ENCODE results near the gene RSU1.

Gene RSU1

GRCh38 chr10:16656895-16657294 is 160.3 kb downstream of the RSU1 start:
- Histone ChIP-seq H3K9me3 (ENCODE audit: low read length) (no peaks in the 10 kb centered on the region), H2AFZ (ENCODE audit: low read depth, low read length) (no peak overlapping the region), H3K4me3 (ENCODE audit: low read length) (no peak overlapping the region), H3K36me3 (ENCODE audit: insufficient read depth, low read length) (no peaks in the 10 kb centered on the region), H3K4me1 (ENCODE audit: insufficient read depth, low read length) (no peaks in the 10 kb centered on the region), H3K27me3 (ENCODE audit: insufficient read depth, low read length) (no peaks in the 10 kb centered on the region)

- no peaks in the 10 kb centered on the region for H3K9me3 ChIP-seq (ENCODE audit: low read length)
- no peaks in the 10 kb centered on the region for H3K36me3 ChIP-seq (ENCODE audit: insufficient read depth, low read length)
- no peak overlapping the region for H3K4me3 ChIP-seq (ENCODE audit: low read length)
- no peak overlapping the region for H2AFZ ChIP-seq (ENCODE audit: low read depth, low read length)
- H3K4me1 ChIP-seq (ENCODE audit: insufficient read depth, low read length), result no peaks in the 10 kb centered on the region
- H3K27me3 ChIP-seq (ENCODE audit: insufficient read depth, low read length), result no peaks in the 10 kb centered on the region
These were observed 164.0 kb downstream of the RSU1 start for GRCh38 chr10:16653224-16653623.

DNA sequence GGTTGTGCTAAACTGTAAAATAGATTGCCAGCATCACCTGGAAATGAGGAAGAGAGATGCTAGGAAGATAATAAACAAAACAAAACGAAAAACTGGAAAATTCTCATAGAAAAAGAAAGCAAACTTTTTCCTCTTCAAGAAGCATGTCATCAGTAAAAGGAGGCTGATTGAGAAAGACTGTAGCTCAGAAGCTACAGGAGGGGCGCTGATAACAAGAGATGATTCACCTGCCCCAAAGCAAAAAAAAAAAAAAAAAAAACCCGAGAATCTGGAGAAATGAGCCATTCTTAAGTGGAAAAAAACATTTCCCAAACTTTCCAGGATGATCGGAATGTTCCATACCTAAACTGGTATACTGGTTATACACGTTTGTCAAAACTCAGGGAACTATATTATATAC is 165.1 kb downstream of the RSU1 start:
- Histone ChIP-seq H2AFZ (ENCODE audit: low read depth, low read length) (no peak overlapping the region), H3K27me3 (ENCODE audit: insufficient read depth, low read length) (no peaks in the 10 kb centered on the region), H3K36me3 (ENCODE audit: insufficient read depth, low read length) (no peaks in the 10 kb centered on the region), H3K4me3 (ENCODE audit: low read length) (no peak overlapping the region), H3K4me1 (ENCODE audit: insufficient read depth, low read length) (no peaks in the 10 kb centered on the region), H3K9me3 (ENCODE audit: low read length) (no peaks in the 10 kb centered on the region)

DNA sequence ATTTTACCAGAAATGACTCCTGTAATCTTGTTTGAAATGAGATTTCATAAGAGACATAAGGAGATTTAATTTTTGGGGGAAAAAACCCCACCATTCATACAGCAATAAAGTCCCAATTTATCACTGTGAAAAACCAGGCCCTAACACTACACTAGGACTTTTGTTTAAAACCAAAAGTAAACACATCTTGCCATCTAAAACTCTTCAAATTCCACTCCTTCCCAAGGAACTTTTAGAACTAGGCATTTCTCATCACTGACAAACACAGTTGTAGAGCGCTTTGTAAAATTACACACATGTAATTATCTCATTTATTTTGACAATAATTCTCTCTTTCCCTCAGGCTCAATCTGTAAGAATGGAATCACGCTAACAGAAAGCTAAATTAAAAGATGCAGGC is 167.5 kb downstream of the RSU1 start:
- no peaks in the 10 kb centered on the region for H3K9me3 ChIP-seq (ENCODE audit: low read length)
- no peak overlapping the region for H3K4me3 ChIP-seq (ENCODE audit: low read length)
- no peaks in the 10 kb centered on the region for H3K27me3 ChIP-seq (ENCODE audit: insufficient read depth, low read length)
- H3K36me3 ChIP-seq (ENCODE audit: insufficient read depth, low read length), result no peaks in the 10 kb centered on the region
- no peak overlapping the region for H2AFZ ChIP-seq (ENCODE audit: low read depth, low read length)
- no peaks in the 10 kb centered on the region for H3K4me1 ChIP-seq (ENCODE audit: insufficient read depth, low read length)

GRCh38 chr10:16648366-16648765 is 168.9 kb downstream of the RSU1 start:
- no peak overlapping the region for H3K4me3 ChIP-seq (ENCODE audit: low read length)
- H3K4me1 ChIP-seq (ENCODE audit: insufficient read depth, low read length), result no peaks in the 10 kb centered on the region
- H3K36me3 ChIP-seq (ENCODE audit: insufficient read depth, low read length), result no peaks in the 10 kb centered on the region
- no peaks in the 10 kb centered on the region for H3K9me3 ChIP-seq (ENCODE audit: low read length)
- H2AFZ ChIP-seq (ENCODE audit: low read depth, low read length), result no peak overlapping the region
- H3K27me3 ChIP-seq (ENCODE audit: insufficient read depth, low read length), result no peaks in the 10 kb centered on the region

DNA sequence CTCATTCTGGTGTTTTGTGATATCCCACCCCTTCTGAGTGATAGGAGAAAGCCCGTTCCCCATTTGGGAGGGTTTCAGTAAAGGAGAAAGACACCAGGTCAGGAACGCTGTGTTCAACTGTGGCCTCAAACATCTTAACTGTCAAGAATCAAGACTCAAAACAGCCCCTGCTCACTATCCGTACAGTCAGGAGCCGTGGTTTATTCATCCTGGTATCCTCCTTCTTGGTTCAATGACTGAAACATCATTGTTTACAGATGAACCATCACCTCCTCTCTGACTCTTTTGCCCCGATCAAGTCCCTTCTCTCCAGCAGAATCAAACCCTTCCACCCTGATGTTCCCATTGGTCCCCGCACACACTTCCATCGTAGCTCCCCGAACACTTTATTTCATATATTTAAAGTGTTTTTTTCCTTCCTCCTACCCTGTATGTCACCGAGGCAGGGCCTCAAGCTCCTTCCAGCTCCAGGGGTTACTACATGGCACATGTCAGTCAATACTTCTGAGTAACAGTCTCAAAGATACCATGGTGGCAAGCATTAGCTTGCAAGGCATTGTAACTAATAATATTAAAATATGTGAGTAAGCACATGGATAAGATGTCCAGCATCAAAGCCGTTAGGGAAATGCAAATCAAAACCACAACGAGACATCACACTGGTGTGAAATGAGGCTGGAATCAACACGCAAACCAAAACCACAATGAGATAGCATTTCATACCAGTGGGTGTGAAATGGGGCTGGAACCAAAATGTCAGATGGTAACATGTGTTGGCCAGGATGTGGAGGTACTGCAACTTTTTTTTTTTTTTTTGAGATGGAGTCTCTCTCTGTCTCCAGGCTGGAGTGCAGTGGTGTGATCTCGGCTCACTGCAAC is 170.8 kb downstream of the RSU1 start:
- Histone ChIP-seq H2AFZ (ENCODE audit: low read depth, low read length) (no peak overlapping the region), H3K9me3 (ENCODE audit: low read length) (no peaks in the 10 kb centered on the region), H3K27me3 (ENCODE audit: insufficient read depth, low read length) (no peaks in the 10 kb centered on the region), H3K4me3 (ENCODE audit: low read length) (no peak overlapping the region), H3K36me3 (ENCODE audit: insufficient read depth, low read length) (no peaks in the 10 kb centered on the region), H3K4me1 (ENCODE audit: insufficient read depth, low read length) (no peaks in the 10 kb centered on the region)

DNA sequence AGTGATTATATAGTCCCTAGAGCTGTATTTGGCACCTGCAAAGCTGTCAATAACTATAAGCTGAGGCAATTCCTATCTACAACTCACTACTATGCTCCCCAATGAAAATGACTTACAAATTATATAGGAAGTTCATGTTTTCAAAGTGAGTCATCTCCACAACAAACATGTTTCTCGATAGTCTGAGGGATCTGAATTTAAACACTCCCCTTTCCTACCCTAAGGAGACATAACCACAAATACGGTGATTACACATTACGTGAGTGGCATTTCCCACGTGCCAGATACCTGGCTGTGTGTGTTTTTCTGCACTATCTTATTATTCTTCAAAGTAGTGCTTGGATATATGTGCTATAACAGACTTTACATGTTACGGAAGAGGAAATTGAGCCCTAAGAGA is 173.1 kb downstream of the RSU1 start:
- Histone ChIP-seq H2AFZ (ENCODE audit: low read depth, low read length) (no peak overlapping the region), H3K36me3 (ENCODE audit: insufficient read depth, low read length) (no peaks in the 10 kb centered on the region), H3K9me3 (ENCODE audit: low read length) (no peaks in the 10 kb centered on the region), H3K4me1 (ENCODE audit: insufficient read depth, low read length) (no peaks in the 10 kb centered on the region), H3K27me3 (ENCODE audit: insufficient read depth, low read length) (no peaks in the 10 kb centered on the region), H3K4me3 (ENCODE audit: low read length) (no peak overlapping the region)

DNA sequence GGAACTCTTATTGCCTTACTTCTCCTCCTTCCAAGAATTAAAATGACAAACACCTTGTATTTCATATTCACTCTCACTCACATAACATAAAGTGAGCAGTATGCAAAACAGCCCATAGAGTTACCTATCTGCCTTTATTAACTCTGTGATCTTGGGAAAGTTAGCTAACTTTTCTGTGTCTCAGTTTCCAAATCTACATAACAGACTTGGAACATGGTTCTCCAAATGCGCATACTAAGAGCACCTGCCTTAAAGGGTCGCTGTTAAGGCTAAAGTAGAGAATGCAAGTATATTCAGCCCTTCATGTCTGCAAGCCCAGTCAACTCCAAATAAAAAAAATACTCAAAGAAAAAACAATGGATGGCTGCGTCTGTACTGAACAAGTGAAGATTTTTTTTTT is 173.7 kb downstream of the RSU1 start:
- Histone ChIP-seq H3K4me3 (ENCODE audit: low read length) (no peak overlapping the region), H3K27me3 (ENCODE audit: insufficient read depth, low read length) (no peaks in the 10 kb centered on the region), H2AFZ (ENCODE audit: low read depth, low read length) (no peak overlapping the region), H3K4me1 (ENCODE audit: insufficient read depth, low read length) (no peaks in the 10 kb centered on the region), H3K9me3 (ENCODE audit: low read length) (no peaks in the 10 kb centered on the region), H3K36me3 (ENCODE audit: insufficient read depth, low read length) (no peaks in the 10 kb centered on the region)

GRCh38 chr10:16640153-16640552 is 177.1 kb downstream of the RSU1 start:
- H3K9me3 ChIP-seq (ENCODE audit: low read length), result no peaks in the 10 kb centered on the region
- no peaks in the 10 kb centered on the region for H3K4me1 ChIP-seq (ENCODE audit: insufficient read depth, low read length)
- H2AFZ ChIP-seq (ENCODE audit: low read depth, low read length), result no peak overlapping the region
- no peak overlapping the region for H3K4me3 ChIP-seq (ENCODE audit: low read length)
- no peaks in the 10 kb centered on the region for H3K27me3 ChIP-seq (ENCODE audit: insufficient read depth, low read length)
- H3K36me3 ChIP-seq (ENCODE audit: insufficient read depth, low read length), result no peaks in the 10 kb centered on the region

- no peak overlapping the region for H2AFZ ChIP-seq (ENCODE audit: low read depth, low read length)
- no peaks in the 10 kb centered on the region for H3K9me3 ChIP-seq (ENCODE audit: low read length)
- H3K27me3 ChIP-seq (ENCODE audit: insufficient read depth, low read length), result no peaks in the 10 kb centered on the region
- no peaks in the 10 kb centered on the region for H3K36me3 ChIP-seq (ENCODE audit: insufficient read depth, low read length)
- H3K4me3 ChIP-seq (ENCODE audit: low read length), result no peak overlapping the region
- no peaks in the 10 kb centered on the region for H3K4me1 ChIP-seq (ENCODE audit: insufficient read depth, low read length)
These were observed 177.8 kb downstream of the RSU1 start for GRCh38 chr10:16639471-16639870.

DNA sequence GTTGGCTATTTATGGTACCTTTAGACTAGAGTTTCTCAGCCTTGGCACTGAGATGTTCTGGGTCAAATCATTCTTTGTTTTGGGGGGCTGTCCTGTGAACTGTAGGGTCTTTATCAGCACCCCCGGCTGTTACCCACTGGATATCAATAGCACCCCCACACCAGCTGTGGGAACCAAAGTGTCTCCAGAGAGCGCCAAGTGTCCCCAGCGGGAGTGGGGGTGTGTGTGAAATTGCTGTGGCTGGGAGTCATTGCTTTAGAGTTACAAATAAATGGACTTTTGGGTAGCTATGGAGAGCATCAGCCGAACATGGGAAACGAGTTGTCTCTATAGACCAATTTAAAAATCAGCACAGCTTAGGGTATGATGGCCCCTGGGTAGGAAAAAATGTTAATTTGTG is 184.2 kb downstream of the RSU1 start:
- Histone ChIP-seq H3K4me1 (ENCODE audit: insufficient read depth, low read length) (no peaks in the 10 kb centered on the region), H3K36me3 (ENCODE audit: insufficient read depth, low read length) (no peaks in the 10 kb centered on the region), H3K9me3 (ENCODE audit: low read length) (no peaks in the 10 kb centered on the region), H3K4me3 (ENCODE audit: low read length) (no peak overlapping the region), H3K27me3 (ENCODE audit: insufficient read depth, low read length) (no peaks in the 10 kb centered on the region), H2AFZ (ENCODE audit: low read depth, low read length) (no peak overlapping the region)

DNA sequence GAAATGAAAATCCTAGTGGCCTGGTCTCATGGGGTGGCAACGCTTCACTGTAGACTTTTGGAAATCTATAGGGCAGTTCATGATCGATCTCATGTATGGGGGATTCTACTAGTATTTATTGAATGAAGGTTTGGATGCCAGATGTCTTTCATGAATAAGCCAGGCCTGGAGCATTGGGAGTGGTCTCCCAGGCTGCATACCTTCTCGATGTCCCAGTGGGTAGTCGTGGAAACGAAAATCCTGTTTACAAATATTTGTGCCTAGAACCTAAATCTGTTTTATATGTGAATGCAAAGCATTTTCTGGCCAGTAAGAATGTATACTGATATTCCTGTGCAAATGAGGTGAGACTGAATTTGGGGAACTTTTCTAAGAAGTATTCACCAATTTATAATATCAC is 190.5 kb downstream of the RSU1 start:
- H2AFZ ChIP-seq (ENCODE audit: low read depth, low read length), result no peak overlapping the region
- H3K4me3 ChIP-seq (ENCODE audit: low read length), result no peak overlapping the region
- H3K36me3 ChIP-seq (ENCODE audit: insufficient read depth, low read length), result no peaks in the 10 kb centered on the region
- no peaks in the 10 kb centered on the region for H3K4me1 ChIP-seq (ENCODE audit: insufficient read depth, low read length)
- no peaks in the 10 kb centered on the region for H3K27me3 ChIP-seq (ENCODE audit: insufficient read depth, low read length)
- no peaks in the 10 kb centered on the region for H3K9me3 ChIP-seq (ENCODE audit: low read length)

DNA sequence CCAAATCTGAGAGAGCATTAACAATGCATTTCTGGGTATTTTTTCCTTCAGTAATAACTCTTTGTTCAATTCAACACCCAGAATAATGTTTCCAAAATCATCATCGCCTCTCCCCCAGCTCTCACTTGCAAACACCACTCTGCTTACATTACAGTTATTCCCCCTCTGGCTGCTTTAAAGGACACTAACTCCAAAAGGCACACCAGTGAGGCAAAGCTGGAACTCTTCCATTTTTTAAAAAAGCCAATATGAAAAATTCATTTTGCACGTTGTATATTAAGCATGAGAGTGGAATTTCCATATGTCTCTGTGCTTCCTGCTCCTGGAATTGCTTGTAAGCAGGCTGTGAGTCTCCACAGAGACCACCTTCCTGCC is 204.3 kb downstream of the RSU1 start:
- no peaks in the 10 kb centered on the region for H3K9me3 ChIP-seq (ENCODE audit: low read length)
- H3K4me1 ChIP-seq (ENCODE audit: insufficient read depth, low read length), result no peaks in the 10 kb centered on the region
- H3K4me3 ChIP-seq (ENCODE audit: low read length), result no peak overlapping the region
- no peak overlapping the region for H2AFZ ChIP-seq (ENCODE audit: low read depth, low read length)
- no peaks in the 10 kb centered on the region for H3K27me3 ChIP-seq (ENCODE audit: insufficient read depth, low read length)
- H3K36me3 ChIP-seq (ENCODE audit: insufficient read depth, low read length), result no peaks in the 10 kb centered on the region

Measured in neuron (in vitro differentiated cells).